Amygdala (tissue), 56 donors: ENCODE results near the gene SIPA1L3.
"Not testable (repeated sequence)": the region's sequence is repeated elsewhere in the genome, so short reads cannot be mapped to it uniquely, and the experiment has no call there.

Source experiments
- DNase-seq, 56 donors: peaks; one replicate each; lab custom pipeline; 2025; lab: John Stamatoyannopoulos, UW

The SIPA1L3 gene

DNA sequence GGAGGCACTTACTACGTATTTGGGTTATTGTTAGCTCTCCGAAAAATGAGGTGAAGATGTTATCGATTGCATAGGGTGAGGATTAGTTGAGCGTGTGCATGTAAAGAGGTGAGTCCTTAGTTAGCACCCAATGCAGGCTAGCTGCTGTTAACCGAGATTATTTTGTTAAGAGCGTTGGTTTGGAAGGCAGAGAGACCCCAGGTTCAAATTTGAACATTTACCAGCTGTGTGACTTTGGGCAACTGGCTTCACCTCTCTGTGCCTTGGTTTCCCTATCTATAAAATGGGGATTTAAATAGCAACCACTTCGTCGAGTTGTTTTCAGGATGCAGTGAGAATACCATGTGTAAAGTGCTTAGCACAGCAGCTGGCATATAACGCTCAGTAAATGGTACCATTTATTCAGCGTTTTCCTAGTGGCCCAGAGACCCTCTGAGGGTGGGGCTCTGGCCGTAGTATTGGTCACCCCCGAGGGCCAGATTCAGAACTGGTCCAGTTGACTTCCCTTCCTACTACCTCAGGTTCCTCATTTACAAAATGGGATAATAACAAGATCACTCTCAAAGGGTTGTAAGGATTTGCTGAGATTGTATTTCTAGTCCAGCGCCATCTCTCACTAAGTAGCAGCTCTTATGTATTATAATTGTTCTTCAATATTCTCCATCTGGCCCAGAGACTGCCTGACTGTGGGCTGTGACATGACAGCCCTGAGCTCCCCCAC, 887 bp downstream of the SIPA1L3 start:
- DNase-seq = no peak

DNA sequence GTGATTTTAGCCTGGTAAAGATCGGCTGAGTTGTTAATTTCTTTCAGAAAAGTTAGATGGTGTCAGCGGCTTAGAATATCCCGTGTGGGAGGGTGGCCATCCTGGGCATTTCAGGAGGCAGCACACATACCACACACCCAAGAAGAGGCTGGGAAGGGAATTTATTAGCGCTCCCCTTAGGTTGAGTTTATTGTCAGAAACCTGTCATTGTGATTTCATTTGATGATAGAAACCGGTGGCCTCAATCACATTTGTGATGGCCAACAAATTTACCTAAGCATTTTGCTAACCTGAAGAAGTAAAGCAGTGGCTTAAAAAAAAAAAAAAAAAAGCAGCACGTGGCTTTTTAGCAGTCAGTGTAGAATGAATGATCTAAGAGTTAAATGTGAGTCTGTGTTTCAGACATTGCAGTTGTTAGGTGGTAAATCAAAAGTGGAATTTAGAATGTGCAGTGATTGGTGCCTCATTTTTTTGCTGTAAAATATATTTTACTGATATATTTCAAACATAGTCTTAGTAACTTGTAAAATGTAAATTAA, 2.7 kb downstream of the SIPA1L3 start:
- no peak for DNase-seq

DNA sequence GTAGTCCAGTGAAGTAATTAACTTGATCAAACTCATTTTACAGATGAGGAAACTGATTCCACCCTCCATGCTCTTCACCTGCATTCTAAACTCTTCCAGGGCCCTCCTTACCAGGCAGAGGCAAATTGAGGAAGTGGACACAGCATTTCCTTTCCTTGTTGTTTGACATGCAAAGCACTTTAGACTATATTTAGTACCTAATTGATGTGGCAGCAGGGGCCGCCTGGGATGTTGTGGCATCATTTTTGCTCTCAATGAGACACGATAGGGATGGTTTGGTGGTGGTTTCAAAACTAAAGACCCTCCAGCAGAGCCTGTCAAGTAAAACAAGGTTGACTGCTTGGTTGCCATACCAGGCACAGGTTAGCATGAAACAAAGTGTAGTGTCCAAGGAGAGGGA, 7.9 kb downstream of the SIPA1L3 start:
- DNase-seq = no peak

DNA sequence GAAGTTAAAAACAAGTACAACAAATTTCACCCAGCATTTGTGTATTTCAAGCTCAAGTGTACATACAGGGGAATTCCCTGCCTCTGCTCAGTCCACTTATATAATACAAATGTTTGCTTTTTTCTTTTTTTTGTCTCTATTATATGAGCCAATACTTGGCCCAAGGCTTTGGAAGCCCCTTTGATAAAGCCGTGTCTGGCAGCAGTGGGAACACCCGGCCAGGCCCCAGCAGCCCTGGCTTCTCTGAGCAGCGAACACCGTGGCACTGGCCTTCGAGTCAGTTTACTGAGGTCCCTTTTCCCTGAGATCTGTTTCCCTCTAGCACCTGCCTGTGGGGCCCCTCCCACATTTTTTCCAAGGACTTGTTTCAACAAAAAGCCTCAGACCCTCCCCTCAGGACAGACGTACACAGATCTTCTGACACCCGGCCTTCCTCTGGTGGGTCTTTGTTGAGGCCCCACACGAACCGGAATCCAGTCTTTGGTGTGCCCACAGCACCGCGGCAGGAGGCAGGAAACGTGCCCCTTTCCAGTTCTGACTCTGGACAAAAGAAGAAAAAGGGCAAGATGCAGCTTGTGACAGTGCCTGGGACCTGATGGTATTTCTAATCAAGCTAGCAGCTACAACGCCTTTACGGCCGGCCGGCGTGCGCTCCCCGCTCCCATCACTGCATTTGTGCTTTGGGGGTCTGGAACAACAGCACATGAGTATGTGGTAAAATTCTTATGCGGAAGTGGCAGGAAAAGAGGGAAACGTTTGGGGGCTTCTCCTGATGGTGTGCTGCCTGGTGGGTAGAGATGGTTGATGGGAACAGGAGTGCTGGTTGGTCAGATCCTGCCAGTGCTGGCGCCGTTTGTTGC, 13.8 kb downstream of the SIPA1L3 start:
- DNase-seq = peak in 4 of 56 donors; percentile 2 to 11 (median 4)

DNA sequence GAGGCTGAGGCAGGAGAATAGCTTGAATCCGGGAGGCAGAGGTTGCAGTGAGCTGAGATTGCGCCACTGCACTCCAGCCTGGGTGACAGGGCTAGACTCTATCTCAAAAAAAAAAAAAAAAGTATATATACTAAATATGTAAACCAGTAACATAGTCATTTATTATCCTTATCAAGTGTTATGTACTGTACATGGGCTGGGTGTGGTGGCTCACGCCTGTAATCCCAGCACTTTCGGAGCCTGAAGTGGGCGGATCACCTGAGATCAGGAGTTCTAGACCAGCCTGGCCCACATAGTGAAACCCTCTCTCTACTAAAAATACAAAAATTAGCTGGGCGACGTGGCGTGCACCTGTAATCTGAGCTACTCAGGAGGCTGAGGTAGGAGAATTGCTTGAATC, 17.6 kb downstream of the SIPA1L3 start:
- DNase-seq = not testable (repeated sequence)

DNA sequence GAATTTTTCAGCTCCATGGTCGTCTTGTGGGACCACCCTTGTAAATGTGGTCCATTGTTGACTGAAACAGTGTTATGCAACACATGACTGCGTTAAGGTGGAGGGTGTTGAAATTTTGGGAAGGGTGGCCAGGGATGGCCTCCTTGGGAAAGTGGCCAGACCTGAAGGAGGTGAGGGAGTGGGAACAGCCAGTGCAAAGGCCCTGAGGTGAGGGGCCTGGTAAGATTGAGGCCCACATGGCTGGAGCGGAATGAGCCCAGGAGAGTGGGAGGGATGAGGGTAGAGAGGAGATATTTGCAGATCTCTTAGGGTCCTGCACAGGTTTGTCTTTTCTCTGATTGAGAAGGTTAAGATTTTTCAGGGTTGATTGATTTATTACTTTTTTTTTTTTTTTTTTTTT, 18.2 kb downstream of the SIPA1L3 start:
- no peak for DNase-seq

DNA sequence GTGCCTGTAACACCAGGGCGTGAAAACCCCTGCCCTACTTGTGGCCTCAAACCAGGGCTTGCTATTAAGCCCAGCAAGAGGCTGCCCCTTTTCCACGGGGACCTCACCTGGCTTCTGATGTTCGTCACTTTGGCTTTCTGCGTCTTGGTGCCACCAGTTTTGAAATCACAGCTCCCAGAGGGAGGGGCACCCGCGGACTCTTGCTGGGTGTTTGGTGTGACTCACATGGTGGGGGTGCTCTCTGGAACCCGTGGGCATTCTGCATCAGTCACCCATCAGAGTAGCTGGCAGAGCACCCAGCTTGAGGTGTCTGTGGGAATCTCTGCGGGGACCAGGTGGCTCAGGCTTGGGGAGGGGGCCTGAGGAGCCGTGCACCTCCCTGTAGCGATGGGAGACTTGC, 19.2 kb downstream of the SIPA1L3 start:
- no peak for DNase-seq

DNA sequence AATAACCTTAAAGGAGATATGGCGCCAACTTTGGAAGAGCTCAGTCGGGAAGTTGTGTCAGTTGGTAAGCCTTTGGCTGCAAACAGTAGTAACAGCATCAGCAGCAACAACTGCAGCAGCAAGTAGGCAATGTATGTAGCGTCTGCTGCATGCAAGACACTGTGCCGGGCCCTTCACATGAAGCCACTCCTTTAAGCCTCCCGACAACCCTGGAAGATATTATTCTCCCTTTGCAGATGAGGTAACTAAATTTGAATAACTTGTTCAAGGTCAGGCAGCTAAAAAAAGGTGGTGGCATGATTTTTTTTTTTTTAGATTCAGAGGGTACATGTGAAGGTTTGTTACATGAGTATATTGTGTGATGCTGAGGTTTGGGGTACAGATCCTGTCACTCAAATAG, 19.7 kb downstream of the SIPA1L3 start:
- no peak for DNase-seq

DNA sequence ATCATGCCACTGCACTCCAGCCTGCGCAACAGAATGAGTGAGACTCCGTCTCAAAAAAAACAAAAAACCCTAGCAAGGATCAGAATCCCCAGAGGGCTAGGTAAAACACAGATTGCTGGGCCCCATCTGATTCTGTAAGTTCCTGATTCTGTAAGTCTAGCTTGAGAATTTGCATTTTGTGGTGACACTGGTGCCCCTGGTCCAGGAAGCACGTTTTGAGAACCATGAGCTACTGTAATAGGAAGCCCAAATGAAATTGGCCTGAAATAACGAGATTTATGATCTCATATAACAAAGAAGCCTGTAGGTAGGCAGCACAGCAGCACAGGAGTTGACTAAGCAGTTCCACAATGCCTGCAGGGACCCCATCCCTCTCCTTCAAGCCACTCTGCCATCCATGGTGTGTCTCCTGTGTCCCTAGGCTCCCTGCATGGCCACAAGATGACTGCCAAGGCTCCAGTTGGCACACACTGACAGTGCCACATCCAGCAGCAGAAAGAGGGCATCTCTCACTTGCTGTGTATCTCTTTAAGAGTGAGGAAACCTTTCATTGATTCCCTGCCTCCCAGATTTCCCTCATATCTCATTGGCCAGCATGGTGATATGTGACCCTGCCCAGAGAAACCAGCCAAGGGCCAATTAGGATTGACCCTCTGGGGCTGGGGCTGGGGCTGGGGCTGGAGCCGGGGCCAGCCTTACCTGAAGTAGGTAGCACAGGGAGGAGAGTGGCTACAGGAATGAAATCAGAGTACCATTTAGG, 21.7 kb downstream of the SIPA1L3 start:
- peak in 1 of 56 donors; percentile 3 for DNase-seq

DNA sequence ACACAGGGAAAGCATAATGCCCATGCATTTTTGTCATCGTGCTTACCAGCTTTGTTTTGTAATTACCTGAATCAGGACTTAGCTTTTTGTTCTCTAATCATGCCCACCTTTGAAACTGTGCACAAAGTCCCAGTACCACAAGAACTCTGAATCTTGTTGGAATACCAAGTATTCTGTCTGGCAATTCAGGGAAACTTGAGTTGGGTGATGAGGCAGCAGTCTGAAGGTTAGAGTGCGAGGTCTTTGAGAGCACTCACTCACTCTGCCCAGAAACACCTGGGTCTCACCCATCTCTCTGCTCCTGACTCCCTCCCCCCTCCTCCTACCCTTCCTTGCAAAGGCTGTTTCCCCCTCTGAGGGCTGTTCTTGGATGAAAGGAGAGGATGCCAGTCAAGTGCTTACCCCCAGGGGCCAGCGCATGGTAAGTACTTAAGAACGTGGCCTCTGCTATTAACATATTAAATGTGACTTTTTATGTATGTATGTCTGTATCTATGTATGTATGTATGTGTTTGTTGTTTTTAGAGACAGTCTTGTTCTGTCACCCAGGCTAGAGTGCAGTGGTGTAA, 22.4 kb downstream of the SIPA1L3 start:
- DNase-seq = no peak

DNA sequence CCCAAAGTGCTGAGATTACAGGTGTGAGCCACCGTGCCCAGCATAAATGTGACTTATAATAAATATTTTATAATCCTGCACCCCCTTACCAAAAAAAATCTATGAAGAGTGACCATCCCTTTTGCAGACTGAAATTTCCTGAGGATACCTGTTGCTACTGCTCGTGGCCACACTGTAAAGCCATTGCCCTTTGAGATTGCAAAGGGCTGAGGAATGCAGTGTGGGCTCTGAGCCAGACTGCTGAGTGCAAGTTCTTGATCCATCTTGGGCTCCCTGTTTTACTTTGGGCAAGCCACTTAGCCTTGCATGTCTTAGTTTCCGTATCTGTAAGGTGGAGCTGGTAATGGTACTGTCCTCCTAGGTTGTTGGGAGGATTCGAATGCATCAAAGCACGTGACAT, 23.4 kb downstream of the SIPA1L3 start:
- no peak for DNase-seq

DNA sequence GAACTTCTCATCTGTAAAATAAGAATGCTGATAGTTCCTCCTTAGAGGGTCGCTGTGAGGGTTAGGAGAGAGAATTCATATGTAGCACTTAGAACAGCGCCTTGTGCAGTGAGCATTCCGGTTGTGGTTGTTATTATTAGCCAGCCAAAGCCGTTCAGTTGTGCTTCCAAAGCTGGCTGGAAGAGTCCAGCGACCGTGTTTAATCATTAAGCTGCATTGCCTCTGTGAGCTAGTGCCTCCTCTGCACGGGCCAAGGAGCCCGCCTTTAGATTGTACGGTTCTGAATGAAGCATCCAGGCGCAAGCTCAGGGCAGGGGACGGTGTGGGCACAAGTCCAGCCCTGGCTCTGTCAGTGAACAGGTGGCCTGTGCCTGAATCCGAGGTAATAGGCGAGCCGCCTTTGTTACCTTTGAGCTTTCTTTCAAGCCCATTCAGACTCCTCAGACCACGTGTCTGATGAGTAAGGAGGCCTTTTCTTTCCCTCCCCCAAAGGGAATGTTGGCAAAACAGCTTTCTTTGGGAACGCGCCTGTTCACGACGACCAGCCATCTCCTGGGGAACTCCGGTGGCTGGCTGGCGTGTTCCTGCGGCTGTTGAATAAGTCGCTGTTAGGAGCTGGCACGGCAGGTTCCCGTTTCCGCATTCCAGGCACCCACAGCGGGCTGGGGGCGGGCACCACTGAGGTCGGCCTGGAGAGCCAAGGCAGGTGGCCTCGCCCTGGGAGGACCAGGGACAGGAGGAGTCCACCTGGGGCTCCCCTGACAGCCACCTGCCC, 25.1 kb downstream of the SIPA1L3 start:
- DNase-seq = peak in 44 of 56 donors; percentile 3 to 82 (median 42)

DNA sequence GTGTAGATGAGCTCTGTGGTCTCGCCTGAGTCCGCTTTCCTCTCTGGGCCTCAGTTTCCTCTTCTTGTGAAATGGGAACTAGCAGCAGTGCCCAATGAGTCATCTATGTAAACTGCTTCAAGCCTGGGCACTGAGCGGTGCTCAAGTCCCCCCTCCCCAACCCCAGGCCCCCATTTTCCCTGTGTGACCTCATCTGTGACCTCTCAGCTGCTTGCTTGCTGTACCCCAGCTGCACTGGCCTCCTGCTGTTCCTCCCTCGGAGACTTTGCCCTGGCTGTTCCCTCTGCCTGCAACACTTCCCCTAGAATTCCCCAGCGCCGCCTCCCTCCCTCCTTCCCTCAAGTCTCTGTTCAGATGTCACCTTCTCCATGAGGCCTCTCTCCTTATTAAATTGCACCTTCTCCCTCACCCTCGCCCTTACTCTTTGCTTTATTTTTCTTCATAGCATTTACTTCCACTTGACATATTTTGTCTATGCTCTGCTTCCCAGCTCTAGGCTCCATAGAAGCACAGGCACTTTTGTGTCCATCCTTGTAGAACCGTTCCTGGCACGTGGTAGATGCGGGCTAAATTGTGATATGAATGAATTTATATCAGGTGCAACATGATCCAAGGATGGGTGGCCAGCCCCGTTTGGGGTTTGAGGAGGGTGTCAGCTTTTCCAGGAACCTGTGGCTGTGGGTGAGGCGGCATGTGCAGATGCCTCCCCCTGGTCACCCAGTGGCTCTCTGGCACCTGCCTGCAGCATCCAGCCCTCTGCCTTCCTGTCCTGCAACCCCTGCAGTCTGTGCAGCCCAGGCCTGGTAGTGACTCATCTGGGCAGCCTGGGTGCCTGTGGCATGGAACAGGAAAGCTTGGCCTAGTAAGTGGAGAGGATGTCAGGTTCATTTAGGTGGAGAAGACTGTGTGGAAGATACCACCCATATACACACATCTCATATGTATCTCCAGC, 26.3 kb downstream of the SIPA1L3 start:
- no peak for DNase-seq

DNA sequence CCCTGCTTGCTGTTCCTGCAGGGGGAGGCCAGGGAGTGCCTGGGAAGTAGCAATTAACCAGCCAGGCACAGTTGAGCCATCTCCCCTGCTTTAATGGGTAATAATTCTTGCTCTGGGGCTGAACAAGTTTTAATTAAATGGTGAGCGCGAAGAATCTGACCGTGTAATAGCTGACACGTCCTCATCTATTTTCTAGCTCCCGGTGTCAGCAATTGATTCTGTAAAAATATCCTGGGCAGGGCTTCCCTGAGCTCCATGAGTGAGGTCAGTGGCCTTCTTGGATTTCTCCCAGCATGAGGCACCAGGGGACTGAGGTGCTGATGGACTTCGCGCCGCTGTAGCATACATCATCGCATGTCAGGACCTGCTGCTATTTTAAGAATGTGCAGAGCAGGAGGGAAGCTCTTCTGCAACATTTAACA, 26.9 kb downstream of the SIPA1L3 start:
- DNase-seq = no peak

DNA sequence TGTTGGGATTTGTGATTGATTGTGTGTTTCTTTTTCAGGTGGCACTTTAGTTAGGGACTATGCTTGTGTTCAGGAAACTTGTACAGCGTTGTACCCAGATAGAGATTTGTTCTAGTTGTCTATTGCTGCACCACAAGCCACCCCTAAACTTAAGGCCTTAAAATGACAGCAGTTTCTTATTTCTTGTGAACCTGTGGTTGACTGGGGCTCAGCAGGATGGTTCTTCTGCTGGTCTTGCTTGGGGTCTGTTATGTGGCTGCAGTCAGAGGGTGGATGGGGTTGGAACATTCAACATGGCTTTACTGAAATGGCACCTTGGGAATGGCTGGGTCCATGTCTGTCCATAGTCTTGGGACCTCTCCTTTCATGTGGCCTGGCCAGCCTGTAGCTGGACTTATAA, 28.3 kb downstream of the SIPA1L3 start:
- no peak for DNase-seq

DNA sequence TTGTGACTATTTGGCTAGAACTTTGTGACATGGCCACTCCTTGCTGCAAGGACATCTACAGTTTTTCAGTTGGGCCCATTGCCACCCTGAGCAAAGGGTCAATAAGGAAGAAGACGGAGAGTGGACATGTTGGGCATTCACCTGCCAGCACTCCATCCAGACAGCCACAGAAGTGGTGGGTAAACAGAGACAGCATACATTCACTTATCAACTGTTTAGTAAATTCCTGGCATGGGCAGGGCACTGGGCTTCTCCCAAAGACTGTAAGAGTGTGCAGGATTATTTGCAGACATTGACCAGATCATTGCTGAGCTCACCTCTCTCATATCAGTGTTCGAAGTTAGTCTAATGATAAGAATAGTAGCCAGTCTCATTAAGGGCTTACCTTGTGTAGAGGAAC, 29.2 kb downstream of the SIPA1L3 start:
- DNase-seq = no peak

DNA sequence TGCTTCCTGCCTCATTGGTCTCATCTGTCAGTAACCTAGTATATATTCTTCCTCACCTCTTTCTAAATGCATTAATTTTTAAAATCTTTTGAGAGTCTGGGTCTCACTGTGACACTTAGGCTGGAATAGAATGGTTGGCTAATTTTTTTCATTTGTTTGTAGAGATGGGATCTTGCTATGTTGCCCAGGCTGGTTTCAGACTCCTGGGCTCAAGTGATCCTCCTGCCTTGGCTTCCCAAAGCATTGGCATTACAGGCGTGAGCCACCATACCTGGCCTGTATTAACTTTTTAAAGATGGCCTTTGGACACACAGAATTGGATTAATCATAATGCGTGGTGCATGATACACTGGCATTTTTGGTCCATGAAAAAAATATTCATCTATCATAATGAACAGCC, 29.9 kb downstream of the SIPA1L3 start:
- DNase-seq = no peak

DNA sequence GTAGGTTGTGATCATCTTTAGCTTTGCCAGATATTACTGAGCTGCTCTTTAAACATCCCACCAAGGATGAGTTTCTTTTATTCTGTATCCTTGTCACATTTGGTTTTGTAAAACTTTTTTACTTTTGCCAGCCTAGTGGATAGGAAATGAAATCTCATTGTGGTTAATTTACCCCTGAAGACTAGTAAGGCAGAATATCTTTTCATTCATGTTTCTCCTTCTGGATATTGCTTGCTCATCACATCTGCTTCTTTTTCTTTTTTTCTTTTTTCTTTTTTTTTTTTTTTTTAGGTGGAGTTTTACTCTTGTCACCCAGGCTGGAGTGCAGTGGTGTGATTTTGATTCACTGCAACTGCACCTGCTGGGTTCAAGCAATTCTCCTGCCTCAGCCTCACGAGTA, 31.3 kb downstream of the SIPA1L3 start:
- no peak for DNase-seq
